ENCODE data around the gene NIFK.
"Not testable (repeated sequence)": the region's sequence is repeated elsewhere in the genome, so short reads cannot be mapped to it uniquely, and the experiment has no call there.

The NIFK gene

GRCh38 chr2:121690572-121690971 lies 46.1 kb downstream of the NIFK start:
- not testable (repeated sequence) for DNase-seq

- no peak for DNase-seq
These were observed 46.6 kb downstream of the NIFK start for GRCh38 chr2:121690095-121690494.

GRCh38 chr2:121689356-121689755 lies 47.3 kb downstream of the NIFK start:
- DNase-seq = peak; percentile 92

- DNase-seq = no peak
These were observed 47.9 kb downstream of the NIFK start for GRCh38 chr2:121688820-121689219.

- no peak for DNase-seq
These were observed 49.8 kb downstream of the NIFK start for GRCh38 chr2:121686902-121687301.

- DNase-seq = no peak
These were observed 50.5 kb downstream of the NIFK start for GRCh38 chr2:121686218-121686617.

GRCh38 chr2:121682396-121683298 lies 54.0 kb downstream of the NIFK start:
- no peak for DNase-seq

- no peak for DNase-seq
These were observed 58.8 kb downstream of the NIFK start for GRCh38 chr2:121677855-121678254.

All from COR-L47 (cell line).